ENCODE measurements around the gene NDUFS2. TPM values are rescaled to one million over a fixed set of nuclear protein-coding genes. Genes with fewer than 3 reads are reported as not detected.

Gene NDUFS2
- total and polyA plus RNA-seq, 9 of the 15 experiments (the other 6 are each of a cell fraction or from before 2014, with no cell fraction given): 70.0 to 176 (median 141) TPM

DNA sequence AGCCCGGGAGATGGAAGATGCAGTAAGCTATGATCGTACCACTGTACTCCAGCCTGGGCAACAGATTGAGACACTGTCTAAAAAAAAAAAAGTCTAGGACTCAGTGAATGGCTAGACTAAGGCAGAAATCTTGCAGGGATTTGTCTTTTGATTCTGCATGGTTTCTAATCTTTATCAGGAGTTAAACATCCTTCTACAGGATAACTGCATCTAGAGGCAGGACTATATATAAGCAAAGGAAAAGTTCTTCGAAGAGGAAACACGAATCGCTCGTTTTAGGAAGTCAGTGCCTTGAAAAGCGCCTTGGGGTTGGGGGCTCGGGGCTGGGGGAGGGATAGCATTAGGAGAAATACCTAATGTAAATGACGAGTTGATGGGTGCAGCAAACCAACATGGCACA is 49.0 kb upstream of the NDUFS2 start:
- in situ Hi-C loops (cut with MboI): no loop called here
- BruUV-seq (replicated peaks): no TSS peak
- H4K20me1 ChIP-seq (replicated peaks; ENCODE audit: control insufficient read depth, insufficient read depth, low read length): no peaks in the 10 kb centered on the region
- peaks cover 14% of the 10 kb centered on the region for H3K36me3 ChIP-seq (ENCODE audit: control insufficient read depth, insufficient read depth, low read length)
- FAIRE-seq (peak; percentile 73), DNase-seq (ENCODE audit: extremely low read depth in 1 of 4, low spot score in 3 of 4) (no peak), ATAC-seq (peak; percentile 7; the same call in 2 of the 3 replicates)
- peaks cover 6 to 14% of the 10 kb centered on the region in 2 experiments; a peak in 3 of 5 replicates for H3K4me1 ChIP-seq (replicated peaks in 1 of 2; ENCODE audit: control insufficient read depth in 2 of 2, insufficient read depth in 2 of 2, low read length in 2 of 2)
- H3K4me3 ChIP-seq: peak overlapping the region; percentile 52
- H3K27me3 ChIP-seq (ENCODE audit: control insufficient read depth in 2 of 2, insufficient read depth in 2 of 2, low read length in 2 of 2): no peaks in the 10 kb centered on the region
- H3K9ac ChIP-seq (ENCODE audit: insufficient read depth in 1 of 2, low read depth in 2 of 2, low read length in 2 of 2): peak overlapping the region in 1 of 2 experiments; percentile 94; a peak in 2 of 4 replicates
- 20% methylated on average over 8 of the region's 9 CpGs for WGBS (ENCODE audit: insufficient coverage, low coverage, missing lambda C conversion rate)
- H2AFZ ChIP-seq (ENCODE audit: low read depth, low read length): peak overlapping the region; percentile 93
- TF ChIP-seq KDM1A (IDR thresholded peaks at IDR 0.05): peak in 1 of 2 experiments; percentile 7; a peak in 1 of 4 replicates
- TF ChIP-seq, protein P1, sequence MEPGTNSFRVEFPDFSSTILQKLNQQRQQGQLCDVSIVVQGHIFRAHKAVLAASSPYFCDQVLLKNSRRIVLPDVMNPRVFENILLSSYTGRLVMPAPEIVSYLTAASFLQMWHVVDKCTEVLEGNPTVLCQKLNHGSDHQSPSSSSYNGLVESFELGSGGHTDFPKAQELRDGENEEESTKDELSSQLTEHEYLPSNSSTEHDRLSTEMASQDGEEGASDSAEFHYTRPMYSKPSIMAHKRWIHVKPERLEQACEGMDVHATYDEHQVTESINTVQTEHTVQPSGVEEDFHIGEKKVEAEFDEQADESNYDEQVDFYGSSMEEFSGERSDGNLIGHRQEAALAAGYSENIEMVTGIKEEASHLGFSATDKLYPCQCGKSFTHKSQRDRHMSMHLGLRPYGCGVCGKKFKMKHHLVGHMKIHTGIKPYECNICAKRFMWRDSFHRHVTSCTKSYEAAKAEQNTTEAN (CRISPR knock-in tag; IDR thresholded peaks at IDR 0.05): no peak
- peak overlapping the region; percentile 37 for H3K4me2 ChIP-seq (ENCODE audit: insufficient read depth, low read length)
- ChIA-PET POLR2A (interaction anchor here (0.6 to 2.7 kb wide), 16 partner anchors 9 to 1368 kb away, joined by 3 to 30 read pairs (median 4); partner anchors contain the start of genes DEDD, NDUFS2, PPOX and USF1), CTCF (ENCODE audit: low intra/inter-chr PET ratio) (no interaction called here)
- no peaks in the 10 kb centered on the region for H3K9me3 ChIP-seq (replicated peaks; ENCODE audit: control insufficient read depth, insufficient read depth, low read depth, low read length)
- peak overlapping the region; percentile 92; the same call in 2 of the 3 replicates for H3K27ac ChIP-seq (ENCODE audit: extremely low read depth, low read depth, low read length)
- intact Hi-C loops (cut with micrococcal nuclease): no loop called here
- H3K79me2 ChIP-seq (ENCODE audit: control insufficient read depth, insufficient read depth, low read length): peaks cover 20% of the 10 kb centered on the region
- H3K9me1 ChIP-seq (ENCODE audit: control insufficient read depth, insufficient read depth, low read length): no peaks in the 10 kb centered on the region

DNA sequence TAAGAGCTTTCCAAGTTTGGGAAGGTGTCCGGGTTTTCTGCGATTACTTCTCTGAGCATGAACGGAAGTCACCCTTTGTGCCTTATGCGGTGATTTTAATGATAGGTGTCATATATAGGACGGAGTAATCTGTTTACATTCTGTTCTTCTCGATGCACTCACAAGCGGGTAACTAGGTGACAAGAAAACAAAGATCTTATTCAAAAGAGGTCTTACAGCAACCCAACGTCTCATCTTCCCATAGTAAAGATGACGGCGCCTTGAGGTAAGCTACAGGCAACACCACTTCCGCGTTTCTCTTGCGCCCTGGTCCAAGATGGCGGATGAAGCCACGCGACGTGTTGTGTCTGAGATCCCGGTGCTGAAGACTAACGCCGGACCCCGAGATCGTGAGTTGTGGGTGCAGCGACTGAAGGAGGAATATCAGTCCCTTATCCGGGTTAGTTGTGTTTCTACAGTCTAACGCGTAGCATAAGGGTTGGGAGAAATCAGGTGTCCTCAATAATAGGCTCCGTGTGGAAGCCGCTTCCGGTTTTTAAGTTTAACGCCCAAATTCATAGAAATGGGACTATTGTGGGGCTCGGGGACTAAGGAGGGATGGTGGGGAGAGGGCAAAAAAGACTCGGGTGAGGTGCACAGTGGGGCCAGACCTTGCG is 48.4 kb upstream of the NDUFS2 start, which contains the start of gene UFC1:
UFC1 (plus strand) TSS at position 297 of the 656 bp plus-strand sequence; CDS start at position 317, 20 bp downstream.
- in situ Hi-C loops (cut with MboI): no loop called here
- peak within 1 kb of the TSS; percentile 94 to 97 for H3K9ac ChIP-seq (ENCODE audit: insufficient read depth in 1 of 2, low read depth in 2 of 2, low read length in 2 of 2)
- H3K9me1 ChIP-seq (ENCODE audit: control insufficient read depth, insufficient read depth, low read length): no peaks in the 10 kb centered on the region
- H3K79me2 ChIP-seq (ENCODE audit: control insufficient read depth, insufficient read depth, low read length): peaks cover 20% of the 10 kb centered on the region
- no peaks in the 10 kb centered on the region for H4K20me1 ChIP-seq (replicated peaks; ENCODE audit: control insufficient read depth, insufficient read depth, low read length)
- ATAC-seq: peak; percentile 92
- peaks cover 20% of the 10 kb centered on the region for H3K36me3 ChIP-seq (ENCODE audit: control insufficient read depth, insufficient read depth, low read length)
- peak within 1 kb of the TSS; percentile 52 for H3K4me3 ChIP-seq
- peak within 1 kb of the TSS; percentile 89 for H3K4me2 ChIP-seq (ENCODE audit: insufficient read depth, low read length)
- ChIA-PET CTCF (ENCODE audit: low intra/inter-chr PET ratio) (no interaction called here), POLR2A (interaction anchor here (0.6 to 2.7 kb wide), 18 partner anchors 8 to 1368 kb away, joined by 3 to 30 read pairs (median 4); partner anchors contain the start of genes DEDD, NDUFS2, PPOX and USF1)
- WGBS (ENCODE audit: insufficient coverage, low coverage, missing lambda C conversion rate): 1% methylated on average over 33 of the region's 33 CpGs
- BruUV-seq (replicated peaks): TSS peak; percentile 97
- H3K9me3 ChIP-seq (replicated peaks; ENCODE audit: control insufficient read depth, insufficient read depth, low read depth, low read length): no peaks in the 10 kb centered on the region
- peak; percentile 98 for FAIRE-seq
- peak within 1 kb of the TSS; percentile 92 for H3K27ac ChIP-seq (ENCODE audit: extremely low read depth, low read depth, low read length)
- H2AFZ ChIP-seq (ENCODE audit: low read depth, low read length): peak within 1 kb of the TSS; percentile 93
- H3K27me3 ChIP-seq (ENCODE audit: control insufficient read depth in 2 of 2, insufficient read depth in 2 of 2, low read length in 2 of 2): no peaks in the 10 kb centered on the region
- peak; percentile 68 to 92 (median 77) for DNase-seq (ENCODE audit: extremely low read depth in 1 of 4, low spot score in 3 of 4)
- intact Hi-C loops (cut with micrococcal nuclease): no loop called here
- H3K4me1 ChIP-seq (replicated peaks in 1 of 2; ENCODE audit: control insufficient read depth in 2 of 2, insufficient read depth in 2 of 2, low read length in 2 of 2): peaks cover 6 to 19% of the 10 kb centered on the region in 2 experiments; a peak in 3 of 5 replicates
- TF ChIP-seq ZNF174 (CRISPR knock-in tag; IDR thresholded peaks at IDR 0.05) (no peak), SRF (CRISPR knock-in tag; IDR thresholded peaks at IDR 0.05) (no peak), CREB1 (IDR thresholded peaks at IDR 0.05) (peak; percentile 7; the same call in 1 of the 2 replicates), CREB1 (CRISPR knock-in tag; IDR thresholded peaks at IDR 0.05) (peak; percentile 65; the same call in 1 of the 2 replicates), CXXC5 (CRISPR knock-in tag; IDR thresholded peaks at IDR 0.05) (peak; percentile 75), NR1H2 (CRISPR knock-in tag; IDR thresholded peaks at IDR 0.05) (no peak), EHMT2 (IDR thresholded peaks at IDR 0.05) (peak; percentile 77), BCOR (IDR thresholded peaks at IDR 0.05) (no peak), POLR2A (conservative IDR thresholded peaks at IDR 0.05) (peak; percentile 94), CEBPG (CRISPR knock-in tag; IDR thresholded peaks at IDR 0.05) (peak; percentile 75; the same call in 1 of the 2 replicates), CEBPG (tag; conservative IDR thresholded peaks at IDR 0.05 in 1 of 2, IDR thresholded peaks at IDR 0.05 in 1 of 2) (no peak)
- TF ChIP-seq, protein P2, sequence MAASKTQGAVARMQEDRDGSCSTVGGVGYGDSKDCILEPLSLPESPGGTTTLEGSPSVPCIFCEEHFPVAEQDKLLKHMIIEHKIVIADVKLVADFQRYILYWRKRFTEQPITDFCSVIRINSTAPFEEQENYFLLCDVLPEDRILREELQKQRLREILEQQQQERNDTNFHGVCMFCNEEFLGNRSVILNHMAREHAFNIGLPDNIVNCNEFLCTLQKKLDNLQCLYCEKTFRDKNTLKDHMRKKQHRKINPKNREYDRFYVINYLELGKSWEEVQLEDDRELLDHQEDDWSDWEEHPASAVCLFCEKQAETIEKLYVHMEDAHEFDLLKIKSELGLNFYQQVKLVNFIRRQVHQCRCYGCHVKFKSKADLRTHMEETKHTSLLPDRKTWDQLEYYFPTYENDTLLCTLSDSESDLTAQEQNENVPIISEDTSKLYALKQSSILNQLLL (CRISPR knock-in tag; IDR thresholded peaks at IDR 0.05; ENCODE audit: borderline replicate concordance): no peak
